ENCODE measurements around the gene MRPL45. TPM values are rescaled to one million over a fixed set of nuclear protein-coding genes. Genes with fewer than 3 reads are reported as not detected.

Gene MRPL45
- polyA plus RNA-seq, 3 donors = 58.8 to 65.7 (median 63.2) TPM

GRCh38 chr17:38342886-38343607 lies 46.1 kb downstream of the MRPL45 start:
- DNase-seq = no peak

- no peak for DNase-seq
Measured at GRCh38 chr17:38343608-38344419, 46.8 kb downstream of the MRPL45 start, which contains the start of gene GPR179. GPR179 (minus strand) TSS chr17:38343956; CDS start chr17:38343789, 167 bp downstream.

- DNase-seq = no peak
Measured at GRCh38 chr17:38344420-38344745, 47.4 kb downstream of the MRPL45 start.

- no peak for DNase-seq
Measured at GRCh38 chr17:38345743-38346142, 48.8 kb downstream of the MRPL45 start.

- peak; percentile 82 for DNase-seq
Measured at GRCh38 chr17:38349097-38349730, 52.2 kb downstream of the MRPL45 start.

GRCh38 chr17:38350035-38350434 lies 53.1 kb downstream of the MRPL45 start:
- no peak for DNase-seq

GRCh38 chr17:38351412-38352222 lies 54.6 kb downstream of the MRPL45 start, which contains the start of gene SOCS7:
SOCS7 (plus strand) TSS chr17:38351844; CDS start chr17:38352053, 209 bp downstream.
- DNase-seq = peak; percentile 93

GRCh38 chr17:38352245-38353085 lies 55.5 kb downstream of the MRPL45 start:
- peak; percentile 19 for DNase-seq

- no peak for DNase-seq
Measured at GRCh38 chr17:38353086-38353604, 56.2 kb downstream of the MRPL45 start.

- no peak for DNase-seq
Measured at GRCh38 chr17:38353668-38354067, 56.7 kb downstream of the MRPL45 start.

- no peak for DNase-seq
Measured at GRCh38 chr17:38354466-38354865, 57.5 kb downstream of the MRPL45 start.

GRCh38 chr17:38355251-38355650 lies 58.3 kb downstream of the MRPL45 start:
- no peak for DNase-seq

- no peak for DNase-seq
Measured at GRCh38 chr17:38357486-38358123, 60.6 kb downstream of the MRPL45 start.

- DNase-seq = no peak
Measured at GRCh38 chr17:38358586-38359513, 61.9 kb downstream of the MRPL45 start.

- DNase-seq = no peak
Measured at GRCh38 chr17:38361694-38362465, 64.9 kb downstream of the MRPL45 start.

- DNase-seq = no peak
Measured at GRCh38 chr17:38363016-38363415, 66.0 kb downstream of the MRPL45 start.

GRCh38 chr17:38364741-38365140 lies 67.8 kb downstream of the MRPL45 start:
- DNase-seq = no peak
